HepG2 (cell line): Measurements from ENCODE around the gene KLHDC1. TPM values are rescaled to one million over a fixed set of nuclear protein-coding genes. Genes with fewer than 3 reads are reported as not detected.

Experiments
- ATAC-seq: fragments of 200-7000 bp; cut with Tn5 transposase; 3 replicates; pipeline ENCODE4 v1.9.1; 2020; ENCODE audit warnings: mild to moderate bottlenecking, moderate library complexity
- BruUV-seq: library from RNA; stranded (reverse); fragments of 400-500 nt; replicated peaks from 2 replicates; lab custom pipeline; 2021; lab: Mats Ljungman, UMichigan
- CTCF ChIA-PET: fragments of 300-600 bp; formaldehyde crosslinking; extraction: SDS; loops from one replicate; lab custom pipeline; 2021; ENCODE audit warnings: low total read pairs, inconsistent platforms, low intra/inter-chr PET ratio; lab: Yijun Ruan, JAX
- POLR2A ChIA-PET: fragments of 350-600 bp; sonication (Branson Sonifier 250); formaldehyde crosslinking; loops from one replicate; lab custom pipeline; 2020; ENCODE audit warnings: antibody characterized with exemption, inconsistent platforms; lab: Yijun Ruan, JAX
- DNase-seq: peaks from one replicate; pipeline ENCODE4 v3.0.0-alpha.2; 2015; ENCODE audit warnings: low spot score
- FAIRE-seq: peaks from 3 replicates; lab custom pipeline; 2011; peaks lifted over from hg19 to GRCh38; lab: Jason Lieb, UNC
- H2AFZ ChIP-seq: one replicate; pipeline ENCODE4 v1.6.1; 2011; ENCODE audit warnings: low read length, inconsistent platforms
- H3K27ac ChIP-seq: fragments of 300-600 bp; 3 replicates; pipeline ENCODE4 v1.8.0; 2011; ENCODE audit warnings: mixed run types, mild to moderate bottlenecking, mixed read lengths, low read length, inconsistent platforms; ENCODE audit not compliant: insufficient read depth; ENCODE audit errors: extremely low read length
- H3K27me3 ChIP-seq, 2 experiments: fragments of 200-600 bp in 1 of 2; 2 replicates in 1 of 2; 3 replicates in 1 of 2; pipeline versions ENCODE4 v1.6.0 to v1.8.0; 2011; ENCODE audit warnings: low read length in 2 of 2, mild to moderate bottlenecking in 2 of 2, moderate library complexity in 2 of 2, inconsistent platforms in 1 of 2; ENCODE audit not compliant: insufficient read depth in 2 of 2, control insufficient read depth in 1 of 2
- H3K36me3 ChIP-seq, 2 experiments: fragments of 200-600 bp in 1 of 2; replicated peaks in 1 of 2; 2 replicates in 1 of 2; 3 replicates in 1 of 2; pipeline versions ENCODE4 v1.5.1 to v1.8.0; 2011; ENCODE audit warnings: low read length in 2 of 2, inconsistent platforms in 1 of 2; ENCODE audit not compliant: insufficient read depth in 2 of 2, control insufficient read depth in 1 of 2
- H3K4me1 ChIP-seq: 2 replicates; pipeline ENCODE4 v1.5.1; 2012; ENCODE audit warnings: low read length, inconsistent platforms; ENCODE audit not compliant: insufficient read depth
- H3K4me2 ChIP-seq: 2 replicates; pipeline ENCODE4 v1.6.0; 2011; ENCODE audit warnings: low read depth, low read length, inconsistent platforms
- H3K4me3 ChIP-seq, 3 experiments: fragments of 200-600 bp in 1 of 3; sonication (generic), shearing (Covaris generic) in 1 of 3; replicated peaks in 1 of 3; 2 replicates each; pipeline ENCODE4 v1.5.1; 2011 to 2016; ENCODE audit warnings: low read length in 3 of 3, inconsistent platforms in 2 of 3, low read depth in 2 of 3, mild to moderate bottlenecking in 2 of 3, control low read depth in 1 of 3, mixed read lengths in 1 of 3; ENCODE audit not compliant: insufficient read depth in 1 of 3
- H3K79me2 ChIP-seq: one replicate; pipeline ENCODE4 v1.6.1; 2011; ENCODE audit warnings: low read length, inconsistent platforms; ENCODE audit not compliant: insufficient read depth
- H3K9ac ChIP-seq: 2 replicates; pipeline ENCODE4 v1.6.0; 2011; ENCODE audit warnings: mild to moderate bottlenecking, low read depth, low read length, inconsistent platforms; ENCODE audit not compliant: insufficient read depth
- H3K9me3 ChIP-seq: 2 replicates; pipeline ENCODE4 v1.5.1; 2012; ENCODE audit warnings: mild to moderate bottlenecking, low read length
- H4K20me1 ChIP-seq: 2 replicates; pipeline ENCODE4 v1.6.0; 2011; ENCODE audit warnings: inconsistent platforms, mild to moderate bottlenecking, low read length, moderate library complexity; ENCODE audit not compliant: insufficient read depth
- KLF16 ChIP-seq, 2 experiments: sonication (generic) in 1 of 2; formaldehyde crosslinking in 1 of 2; IDR thresholded peaks; 2 replicates each; pipeline versions ENCODE4 v1.6.1 to v1.8.0; 2016 to 2023; ENCODE audit warnings: missing genetic modification reagents in 2 of 2, missing compliant biosample characterization in 1 of 2
- MLX ChIP-seq: IDR thresholded peaks from 2 replicates; pipeline ENCODE4 v1.6.1; 2016
- ZNF205 ChIP-seq: IDR thresholded peaks from 2 replicates; pipeline ENCODE4 v1.6.1; 2018; ENCODE audit warnings: missing biosample characterization, missing genetic modification reagents
- ZNF597 ChIP-seq: sonication (generic); formaldehyde crosslinking; IDR thresholded peaks from 2 replicates; pipeline ENCODE4 v1.5.0; 2020; ENCODE audit warnings: missing genetic modification reagents
- WGBS: methylation state at CpG from one replicate; pipeline ENCODE4 v1.1.6; 2017; ENCODE audit warnings: low lambda C conversion rate; 5-methylcytosine and 5-hydroxymethylcytosine counted together
- in situ Hi-C: cut with HindIII; loops from 2 replicates; pipeline ENCODE4 v1.10.0; 2017; ENCODE audit warnings: low pct_unique_long_range_greater_than_20kb; ENCODE audit not compliant: extremely low pct_ligation_motif_present
- intact Hi-C: fragments of 100-400 bp; cut with micrococcal nuclease; formaldehyde crosslinking; loops from one replicate; pipeline ENCODE4 v1.10.0; 2022; ENCODE audit not compliant: unreplicated experiment
- polyA plus RNA-seq, 8 experiments: library from polyadenylated mRNA; depleted of rRNA in 3 of 8; stranded (reverse) in 7 of 8; unstranded in 1 of 8; fragments of >200 nt; fragmentation: Illumina TruSeq in 4 of 8; extraction: Trizol in 4 of 8; gene quantifications; 2 replicates each; pipeline versions ENCODE4 v1.2.1 to v1.2.3, GENCODE V29; 2011 to 2016; ENCODE audit warnings: low read depth in 4 of 8, missing spikeins in 1 of 8, mixed read lengths in 1 of 8; ENCODE audit not compliant: insufficient read depth in 1 of 8
- small RNA-seq, 3 experiments: library from RNA; depleted of rRNA; stranded (forward); fragments of <200 nt; gene quantifications; one replicate each; pipeline ENCODE3, GENCODE V24; 2012; ENCODE audit warnings: low read depth in 2 of 3, low replicate concordance in 1 of 3; ENCODE audit not compliant: insufficient read length in 3 of 3, insufficient read depth in 2 of 3
- total RNA-seq, 5 experiments: library from RNA; depleted of rRNA; stranded (reverse); fragments of >200 nt; fragmentation: Illumina TruSeq; extraction: Trizol; gene quantifications; 2 replicates each; pipeline ENCODE4 v1.2.3, GENCODE V29; 2016; ENCODE audit warnings: low read depth in 1 of 5

KLHDC1 gene
- total and polyA plus RNA-seq, 2 of the 13 experiments (the other 11 are each of a cell fraction or from before 2014, with no cell fraction given), result 0.11 TPM; not detected in 1

GRCh38 chr14:49792618-49793017 is 99.7 kb downstream of the KLHDC1 start (continued):
- TF ChIP-seq ZNF597 (no peak), MLX (CRISPR knock-in tag) (no peak), KLF16 (CRISPR knock-in tag; IDR thresholded peaks at IDR 0.05) (no peak)

GRCh38 chr14:49796025-49796424 is 103.1 kb downstream of the KLHDC1 start:
- CTCF ChIA-PET, result no interaction called here
- H3K79me2 ChIP-seq, result no peaks in the 10 kb centered on the region
- intact Hi-C loops (no loop called here), in situ Hi-C loops (no loop called here)
- no peak overlapping the region for H2AFZ ChIP-seq
- BruUV-seq, result no TSS peak
- no peak overlapping the region for H3K4me3 ChIP-seq
- H3K4me1 ChIP-seq, result no peaks in the 10 kb centered on the region
- H4K20me1 ChIP-seq, result no peaks in the 10 kb centered on the region
- 98% methylated on average over 2 of the region's 2 CpGs for WGBS
- no peak overlapping the region for H3K9ac ChIP-seq
- no peak for ATAC-seq
- H3K9me3 ChIP-seq, result no peaks in the 10 kb centered on the region
- POLR2A ChIA-PET, result no interaction called here
- peaks cover 13 to 79% of the 10 kb centered on the region in 2 experiments for H3K36me3 ChIP-seq
- H3K4me2 ChIP-seq, result no peak overlapping the region
- no peak overlapping the region for H3K27ac ChIP-seq
- DNase-seq, result no peak
- no peak for TF ChIP-seq ZNF205 (CRISPR knock-in tag)
- FAIRE-seq, result no peak
- H3K27me3 ChIP-seq, result no peaks in the 10 kb centered on the region

Small RNAs within 50 kb of the gene (small RNA-seq; reads per million reads assigned to genes)
- gene RNU6ATAC30P, result 0 reads per million in 3 experiments

Other genes with a start within 250 kb of the KLHDC1 start
- gene RPS29, start 106.7 kb upstream of the KLHDC1 start, total RNA-seq (2016; rRNA removed; fragmentation: Illumina TruSeq; extraction: Trizol), result 3,901 and 4,303 TPM in 2 replicates
- 7,896 and 8,215 TPM in 2 replicates for gene RPS29, start 106.7 kb upstream of the KLHDC1 start, polyA plus RNA-seq (2011; rRNA removed)
- 36.2 and 49.8 TPM in 2 replicates for gene LRR1, start 94.2 kb upstream of the KLHDC1 start, total RNA-seq (2016; rRNA removed; fragmentation: Illumina TruSeq; extraction: Trizol)
- gene LRR1, start 94.2 kb upstream of the KLHDC1 start, polyA plus RNA-seq (2011; rRNA removed), result 3.9 and 7.0 TPM in 2 replicates
- gene RPL36AL, start 72.5 kb upstream of the KLHDC1 start, total RNA-seq (2016; rRNA removed; fragmentation: Illumina TruSeq; extraction: Trizol), result 294 and 383 TPM in 2 replicates
- 84.2 and 90.0 TPM in 2 replicates for gene RPL36AL, start 72.5 kb upstream of the KLHDC1 start, polyA plus RNA-seq (2011; rRNA removed)
- 47.2 and 51.9 TPM in 2 replicates for gene MGAT2, start 72.3 kb upstream of the KLHDC1 start, total RNA-seq (2016; rRNA removed; fragmentation: Illumina TruSeq; extraction: Trizol)
- gene MGAT2, start 72.3 kb upstream of the KLHDC1 start, polyA plus RNA-seq (2011; rRNA removed), result 12.4 and 12.9 TPM in 2 replicates
- gene DNAAF2, start 57.9 kb upstream of the KLHDC1 start, total RNA-seq (2016; rRNA removed; fragmentation: Illumina TruSeq; extraction: Trizol), result 13.6 and 17.9 TPM in 2 replicates
- 6.1 TPM in 2 replicates for gene DNAAF2, start 57.9 kb upstream of the KLHDC1 start, polyA plus RNA-seq (2011; rRNA removed)
- 37.0 and 41.3 TPM in 2 replicates for gene POLE2, start 4.9 kb upstream of the KLHDC1 start, total RNA-seq (2016; rRNA removed; fragmentation: Illumina TruSeq; extraction: Trizol)
- gene POLE2, start 4.9 kb upstream of the KLHDC1 start, polyA plus RNA-seq (2011; rRNA removed), result 9.7 and 16.6 TPM in 2 replicates
- gene KLHDC2, start 75.0 kb downstream of the KLHDC1 start, total RNA-seq (2016; rRNA removed; fragmentation: Illumina TruSeq; extraction: Trizol), result 80.3 and 95.5 TPM in 2 replicates
- gene KLHDC2, start 75.0 kb downstream of the KLHDC1 start, polyA plus RNA-seq (2011; rRNA removed), result 139 and 170 TPM in 2 replicates
- 57.9 and 62.5 TPM in 2 replicates for gene NEMF, start 159.7 kb downstream of the KLHDC1 start, total RNA-seq (2016; rRNA removed; fragmentation: Illumina TruSeq; extraction: Trizol)
- gene NEMF, start 159.7 kb downstream of the KLHDC1 start, polyA plus RNA-seq (2011; rRNA removed), result 19.9 and 21.3 TPM in 2 replicates
- gene ARF6, start 200.0 kb downstream of the KLHDC1 start, total RNA-seq (2016; rRNA removed; fragmentation: Illumina TruSeq; extraction: Trizol), result 31.9 and 36.1 TPM in 2 replicates
- gene ARF6, start 200.0 kb downstream of the KLHDC1 start, polyA plus RNA-seq (2011; rRNA removed), result 12.7 and 13.6 TPM in 2 replicates